Right ventricle myocardium superior (tissue), 1 donor: Measurements from ENCODE around the gene CCDC192. TPM values are rescaled to one million over a fixed set of nuclear protein-coding genes. Genes with fewer than 3 reads are reported as not detected.

ENCODE experiments used
- ATAC-seq: fragments of 200-7000 bp; cut with Tn5 transposase; one replicate; pipeline ENCODE4 v1.9.1; 2020; ENCODE audit warnings: mild to moderate bottlenecking; ENCODE audit not compliant: poor library complexity
- DNase-seq: peaks from one replicate; pipeline ENCODE4 v3.0.0-alpha.2; 2020
- intact Hi-C: fragments of 100-400 bp; cut with DNase I; formaldehyde crosslinking; loops from one replicate; pipeline ENCODE4 v1.11.2; 2022
- total RNA-seq: library from RNA; stranded (reverse); fragmentation: NEBNext Ultra II Directional; extraction: Animal tissue kit (Norgen Biotek cat#: 25700); gene quantifications from one replicate; pipeline ENCODE4 v1.2.1, GENCODE V29; 2021
- donor health status: DM: no; HTN: yes; CAD: no; lungs with severe emphysema.

Gene CCDC192
- total RNA-seq, 1 donor from 2014 or later: not detected

DNA sequence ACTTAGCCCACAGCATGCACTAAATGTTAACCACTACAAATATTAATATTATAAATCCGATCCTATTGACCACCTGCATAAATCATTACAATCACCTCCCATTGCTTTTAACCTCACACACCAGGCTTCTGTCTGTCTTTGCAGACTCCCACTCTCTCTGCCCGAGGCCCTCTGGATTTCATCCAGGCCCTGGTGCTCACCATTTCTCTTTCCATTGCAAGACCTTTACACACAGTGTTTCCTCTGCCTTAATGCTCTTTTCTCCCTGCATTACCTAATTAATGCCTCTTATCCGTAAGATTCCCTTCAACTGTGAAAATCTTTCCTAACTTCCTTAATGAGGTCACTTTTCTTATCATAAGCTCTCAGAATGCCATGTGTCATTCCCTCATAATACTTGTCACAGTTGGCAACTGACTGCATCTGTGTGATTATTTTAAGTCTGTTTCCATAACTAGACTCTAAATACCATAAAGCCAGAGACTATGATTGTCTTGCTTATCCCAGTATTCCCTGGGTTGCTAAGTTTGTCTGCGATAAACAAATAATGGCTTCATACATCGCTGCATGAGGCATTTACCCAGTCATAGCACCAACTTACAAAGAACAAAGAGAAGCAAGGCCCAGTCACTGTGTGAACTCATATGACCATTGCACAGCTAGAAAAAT, 155.1 kb downstream of the CCDC192 start:
- peak; percentile 96 for ATAC-seq
- intact Hi-C loops: no loop called here
- DNase-seq: no peak

DNA sequence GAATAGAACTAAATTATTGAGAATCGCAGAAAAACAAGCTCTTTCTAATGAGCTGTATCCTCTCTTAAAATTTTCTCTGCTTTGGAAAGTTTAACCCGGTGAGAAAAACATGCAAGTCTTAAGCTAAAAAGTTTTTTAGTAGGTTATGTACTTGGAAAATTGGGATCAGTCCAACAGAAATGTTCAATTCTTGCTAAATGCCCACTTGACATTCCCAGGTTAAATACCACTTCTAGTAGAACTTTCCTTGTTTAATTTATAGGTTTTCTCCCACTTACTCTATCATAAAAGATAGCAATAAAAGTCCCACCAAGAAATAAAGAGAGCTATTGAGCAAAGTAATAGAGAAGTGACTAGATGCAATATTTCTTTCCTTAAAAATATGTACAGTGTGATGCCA, 157.1 kb downstream of the CCDC192 start:
- DNase-seq (no peak), ATAC-seq (no peak)
- intact Hi-C loops: no loop called here

DNA sequence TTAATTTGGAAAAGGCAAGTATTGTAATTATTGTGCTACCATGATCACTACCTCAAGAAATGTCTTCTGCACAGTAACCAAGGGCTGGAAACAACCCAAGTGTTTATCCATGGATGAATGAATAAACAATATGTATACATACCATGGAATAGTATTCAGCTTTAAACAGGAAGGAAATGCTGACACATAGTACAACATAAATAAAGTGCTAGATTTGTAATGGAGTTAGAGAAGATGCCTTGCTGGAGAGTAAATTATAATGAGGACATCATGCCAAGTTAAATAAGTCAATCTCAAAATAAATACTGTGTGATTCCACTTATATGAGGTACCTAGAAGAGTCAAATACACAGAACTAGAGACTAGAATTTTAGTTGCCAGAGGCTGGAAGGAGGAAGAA, 160.0 kb downstream of the CCDC192 start:
- no peak for DNase-seq
- no peak for ATAC-seq
- intact Hi-C loops: no loop called here

- intact Hi-C loops: no loop called here
- ATAC-seq (no peak), DNase-seq (no peak)
Observed at GRCh38 chr5:127863610-127864395, 160.6 kb downstream of the CCDC192 start.

GRCh38 chr5:127864511-127864910, 161.3 kb downstream of the CCDC192 start:
- DNase-seq (no peak), ATAC-seq (no peak)
- intact Hi-C loops: no loop called here

- ATAC-seq (no peak), DNase-seq (no peak)
- intact Hi-C loops: no loop called here
Observed at GRCh38 chr5:127865273-127865672, 162.1 kb downstream of the CCDC192 start.

GRCh38 chr5:127867022-127867783, 164.0 kb downstream of the CCDC192 start:
- intact Hi-C loops: no loop called here
- DNase-seq: no peak
- no peak for ATAC-seq

DNA sequence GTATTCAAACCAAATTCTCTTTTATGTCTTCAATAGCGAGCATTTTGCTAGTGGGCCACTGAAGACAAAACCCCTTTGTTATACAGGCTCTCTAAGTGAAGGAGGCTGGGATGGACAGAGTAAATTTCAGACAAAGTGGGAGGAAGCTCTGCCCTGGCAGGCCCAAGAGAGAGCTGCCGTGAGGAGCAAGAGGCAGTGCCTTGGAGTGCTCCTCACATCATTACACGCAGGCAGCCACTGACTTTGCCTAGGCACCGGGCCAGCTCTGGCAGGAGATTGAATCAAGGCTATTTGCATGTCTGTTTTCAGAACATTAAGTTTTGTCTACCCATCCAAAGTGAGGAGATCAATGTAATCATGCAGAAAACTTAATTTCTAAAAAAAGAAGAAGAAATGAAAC, 167.7 kb downstream of the CCDC192 start:
- intact Hi-C loops: loop anchor here (10.0 kb wide), 2 partner anchors 214 to 334 kb away; partner anchors contain the start of gene SLC12A2
- DNase-seq (peak; percentile 86), ATAC-seq (peak; percentile 83)

DNA sequence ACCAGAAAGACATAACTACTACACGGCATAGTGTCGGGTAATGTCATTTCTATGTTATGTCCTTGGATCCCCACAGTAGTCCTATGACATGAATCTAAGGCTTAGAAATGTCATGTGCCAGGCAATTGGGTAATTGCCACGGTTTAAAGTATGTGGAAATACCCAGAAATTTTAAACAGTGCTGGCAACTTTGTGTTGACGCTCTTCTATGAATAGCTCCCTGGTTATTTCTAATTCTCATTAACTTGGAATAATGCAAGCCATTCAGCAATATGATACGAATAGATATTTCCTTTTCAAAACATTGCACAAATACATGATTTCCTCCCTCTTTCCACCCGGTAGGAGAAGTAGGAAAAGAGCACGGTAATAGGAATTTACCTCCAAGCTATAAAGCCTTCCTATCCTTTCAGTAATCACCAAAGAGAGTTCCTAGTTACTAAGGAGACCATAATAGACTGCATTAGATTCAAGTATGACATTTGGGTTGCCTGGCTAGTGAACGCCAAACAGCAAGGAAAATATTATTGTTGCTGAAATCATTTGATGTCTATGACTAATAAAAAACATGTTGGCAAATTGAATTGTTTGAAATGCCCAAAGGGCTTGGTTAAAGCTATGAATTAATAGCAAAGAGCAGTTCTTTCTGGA, 168.4 kb downstream of the CCDC192 start:
- no peak for DNase-seq
- intact Hi-C loops: loop anchor here (10.0 kb wide), 2 partner anchors 213 to 333 kb away; partner anchors contain the start of gene SLC12A2
- no peak for ATAC-seq

- DNase-seq (no peak), ATAC-seq (no peak)
- intact Hi-C loops: loop anchor here (10.0 kb wide), 2 partner anchors 212 to 332 kb away; partner anchors contain the start of gene SLC12A2
Observed at GRCh38 chr5:127872494-127872893, 169.3 kb downstream of the CCDC192 start.

GRCh38 chr5:127875235-127876021, 172.2 kb downstream of the CCDC192 start:
- intact Hi-C loops: loop anchor here (10.0 kb wide), 2 partner anchors 209 to 329 kb away; partner anchors contain the start of gene SLC12A2
- ATAC-seq (peak; percentile 91), DNase-seq (peak; percentile 53)

GRCh38 chr5:127876384-127876783, 173.2 kb downstream of the CCDC192 start:
- no peak for ATAC-seq

GRCh38 chr5:127878174-127878750, 175.1 kb downstream of the CCDC192 start:
- DNase-seq (no peak), ATAC-seq (peak; percentile 34)
- intact Hi-C loops: loop anchor here (10.0 kb wide), 2 partner anchors 207 to 327 kb away; partner anchors contain the start of gene SLC12A2

More at GRCh38 chr5:127876384-127876783, 173.2 kb downstream of the CCDC192 start:
- DNase-seq: no peak
- intact Hi-C loops: loop anchor here (10.0 kb wide), 2 partner anchors 208 to 328 kb away; partner anchors contain the start of gene SLC12A2

DNA sequence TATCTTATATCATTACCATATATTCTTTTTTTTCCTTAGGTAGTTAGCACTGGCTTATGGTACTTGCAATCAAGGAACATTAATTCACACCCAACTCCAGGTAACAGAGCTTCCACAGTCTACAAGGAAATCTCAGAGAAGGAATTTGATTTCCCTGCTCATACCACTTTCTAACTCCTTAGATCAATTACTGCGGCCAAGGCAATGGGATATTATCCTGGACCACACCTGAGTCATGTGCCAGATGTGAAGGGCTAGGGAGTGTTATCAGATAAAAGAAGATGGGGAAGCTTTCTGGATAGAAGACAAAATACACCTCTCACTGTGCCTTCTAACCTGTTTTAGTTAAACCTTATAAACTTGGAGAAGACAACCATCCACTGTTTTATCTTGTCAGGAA, 181.2 kb downstream of the CCDC192 start:
- DNase-seq: no peak
- intact Hi-C loops: no loop called here
- ATAC-seq: no peak

GRCh38 chr5:127885176-127885575, 182.0 kb downstream of the CCDC192 start:
- intact Hi-C loops: no loop called here
- DNase-seq (no peak), ATAC-seq (peak; percentile 27)

GRCh38 chr5:127886081-127886480, 182.9 kb downstream of the CCDC192 start:
- DNase-seq (no peak), ATAC-seq (no peak)
- intact Hi-C loops: no loop called here

- no peak for ATAC-seq
- no peak for DNase-seq
- intact Hi-C loops: no loop called here
Observed at GRCh38 chr5:127887282-127887681, 184.1 kb downstream of the CCDC192 start.
